ENCODE results near the gene EPHA2.

EPHA2 gene

DNA sequence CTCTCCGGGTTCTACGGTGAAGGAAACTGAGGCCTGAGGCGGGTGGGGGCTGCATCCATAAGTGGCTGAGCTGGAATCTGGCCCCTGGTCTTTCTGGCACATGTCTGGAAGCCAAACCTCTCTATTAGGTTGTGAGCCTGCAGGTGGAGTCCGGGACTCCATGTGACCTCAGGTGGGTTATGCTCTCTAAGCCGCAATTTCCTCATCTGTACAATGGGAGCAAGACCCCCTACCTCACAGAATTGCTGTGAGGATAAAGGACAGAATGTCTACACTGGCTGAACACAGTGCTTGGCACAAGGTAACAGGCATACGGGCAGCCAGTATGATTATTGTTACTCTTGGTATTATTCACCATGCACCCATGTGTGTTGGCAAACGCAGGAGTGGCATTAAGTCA is 6.7 kb downstream of the EPHA2 start:
- DNase-seq = no peak

- no peak for DNase-seq
Observed at GRCh38 chr1:16148329-16149092, 7.4 kb downstream of the EPHA2 start.

- DNase-seq = no peak
Observed at GRCh38 chr1:16147156-16147926, 8.5 kb downstream of the EPHA2 start.

DNA sequence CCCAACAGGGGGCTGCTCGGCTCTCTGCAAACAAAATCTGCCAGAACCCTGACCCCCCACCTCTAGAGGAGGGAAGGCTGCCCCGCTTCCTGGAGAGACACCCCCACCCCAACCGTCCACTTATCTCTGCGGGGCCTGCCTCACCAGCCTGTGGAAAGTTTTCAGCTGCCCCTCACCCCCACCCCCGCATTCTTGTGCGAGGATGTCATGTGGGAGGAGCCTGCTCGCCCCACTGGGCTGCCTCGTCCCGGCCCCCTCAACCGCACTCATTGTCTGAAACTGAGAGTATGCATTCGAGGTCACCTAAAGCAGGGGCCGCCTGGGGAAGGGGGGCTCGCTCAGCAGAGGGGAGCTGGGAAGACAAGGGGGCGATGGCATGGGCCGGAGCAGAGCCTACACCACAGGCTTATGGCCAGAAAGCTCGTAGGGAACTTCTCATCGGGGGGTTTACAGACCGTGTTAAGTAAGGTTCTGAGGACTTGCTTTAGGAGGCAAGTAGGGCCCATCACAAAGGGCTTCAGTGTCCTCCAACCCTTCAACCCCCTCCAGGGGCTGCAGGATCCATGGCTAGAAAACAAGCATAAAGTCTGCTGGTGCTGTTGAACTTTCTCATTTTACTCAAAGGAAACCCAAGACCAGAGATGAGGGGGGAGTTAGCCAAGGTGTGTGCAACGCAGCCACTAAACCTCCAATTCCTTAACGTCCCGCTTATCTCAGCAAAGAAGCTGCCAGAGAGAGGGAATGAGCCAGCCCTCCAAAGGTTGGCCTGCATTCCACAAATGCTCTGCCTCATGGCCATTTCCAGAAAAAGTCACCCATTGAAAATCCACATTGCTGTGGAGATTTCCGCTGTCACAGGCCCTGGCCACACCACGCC is 9.4 kb downstream of the EPHA2 start:
- no peak for DNase-seq

DNA sequence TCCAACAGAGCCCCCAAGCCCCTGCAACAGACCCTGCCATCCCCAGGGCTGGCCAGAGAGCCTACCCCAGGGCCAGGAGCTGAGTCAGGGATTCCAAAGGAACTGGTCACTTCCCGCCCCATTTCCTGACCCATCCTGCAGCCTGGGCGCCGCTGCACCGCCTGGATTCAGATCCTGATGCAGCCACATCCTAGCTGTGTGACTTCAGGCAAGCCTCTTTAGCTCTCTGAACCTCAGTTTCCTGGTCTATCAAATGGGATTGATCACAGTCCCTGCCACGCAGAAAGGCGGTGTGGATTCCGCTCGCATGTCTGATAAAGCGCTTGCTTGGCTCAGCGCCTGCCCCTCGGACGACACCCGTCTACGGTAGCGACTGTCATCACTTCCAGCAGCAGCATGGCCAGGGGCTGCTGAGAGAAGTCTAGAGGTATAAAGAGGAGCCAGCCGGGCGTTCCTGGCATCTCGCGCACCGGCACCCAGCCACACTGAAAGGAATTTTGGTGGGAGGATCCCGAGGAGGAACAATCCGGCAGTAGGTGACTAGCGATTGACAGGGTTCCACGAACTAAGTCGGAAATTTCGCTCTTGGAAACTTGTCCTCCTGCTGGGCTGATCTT is 10.1 kb downstream of the EPHA2 start:
- DNase-seq = no peak

- DNase-seq = no peak
Observed at GRCh38 chr1:16145030-16145661, 10.7 kb downstream of the EPHA2 start.

DNA sequence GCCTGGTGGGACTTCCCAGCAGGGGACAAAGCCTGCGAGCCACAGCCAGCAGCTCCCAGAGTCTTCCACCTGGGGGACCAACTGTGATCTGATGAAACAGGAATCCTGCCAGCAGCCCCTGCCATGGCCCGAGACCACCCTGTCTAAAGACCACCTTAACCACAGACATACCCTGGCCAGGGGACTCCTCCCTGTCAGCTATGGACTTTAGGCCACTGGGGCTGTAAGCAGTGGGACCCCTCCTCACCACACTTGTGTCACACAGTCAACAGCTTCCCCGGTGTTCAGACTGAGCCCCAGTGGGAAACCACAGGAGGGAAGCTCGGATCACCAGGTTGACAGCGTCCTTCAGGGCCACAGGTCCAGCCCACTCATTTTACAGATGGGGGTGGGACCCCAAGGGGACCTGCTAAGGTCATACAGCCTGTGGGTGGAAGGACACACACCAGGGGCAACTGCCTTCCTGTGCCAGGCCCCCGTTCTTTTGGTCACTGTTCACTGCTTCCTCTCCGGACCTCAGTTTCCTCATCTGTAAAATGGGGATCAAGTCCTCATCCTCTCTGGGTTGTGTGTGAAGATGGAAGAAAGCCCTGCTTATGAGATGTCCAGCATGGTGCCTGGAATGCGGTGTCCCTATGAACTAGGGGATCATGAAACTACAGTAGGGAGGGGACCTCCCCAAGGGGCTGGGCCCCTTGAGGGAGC is 11.4 kb downstream of the EPHA2 start:
- DNase-seq = no peak

- no peak for DNase-seq
Observed at GRCh38 chr1:16143566-16144324, 12.1 kb downstream of the EPHA2 start.

DNA sequence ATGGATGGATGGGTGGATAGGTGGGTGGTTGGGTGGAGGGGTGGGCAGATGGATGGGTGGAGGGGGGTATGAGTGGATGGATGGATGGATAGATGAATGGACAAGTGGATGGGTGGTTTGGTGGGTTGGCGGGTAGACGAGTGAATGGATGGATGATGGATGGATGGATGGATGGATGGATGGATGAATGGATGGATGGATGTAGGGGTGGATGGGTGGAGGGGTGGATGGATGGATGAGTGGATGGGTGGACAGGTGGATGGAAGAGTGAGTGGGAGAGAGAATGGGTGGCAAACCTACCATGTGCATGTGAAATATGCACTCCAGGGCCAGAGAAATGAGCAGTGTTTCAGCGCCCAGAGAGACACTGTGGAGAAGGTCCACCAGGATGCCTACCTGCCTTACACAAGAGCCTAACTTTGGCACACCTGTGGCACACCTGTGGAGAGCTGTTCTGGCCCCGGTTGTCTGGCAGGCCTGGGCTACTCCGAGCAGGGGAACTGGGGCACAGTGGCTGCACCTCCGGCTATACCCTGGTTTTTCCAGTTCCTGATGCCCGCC is 12.8 kb downstream of the EPHA2 start:
- no peak for DNase-seq

DNA sequence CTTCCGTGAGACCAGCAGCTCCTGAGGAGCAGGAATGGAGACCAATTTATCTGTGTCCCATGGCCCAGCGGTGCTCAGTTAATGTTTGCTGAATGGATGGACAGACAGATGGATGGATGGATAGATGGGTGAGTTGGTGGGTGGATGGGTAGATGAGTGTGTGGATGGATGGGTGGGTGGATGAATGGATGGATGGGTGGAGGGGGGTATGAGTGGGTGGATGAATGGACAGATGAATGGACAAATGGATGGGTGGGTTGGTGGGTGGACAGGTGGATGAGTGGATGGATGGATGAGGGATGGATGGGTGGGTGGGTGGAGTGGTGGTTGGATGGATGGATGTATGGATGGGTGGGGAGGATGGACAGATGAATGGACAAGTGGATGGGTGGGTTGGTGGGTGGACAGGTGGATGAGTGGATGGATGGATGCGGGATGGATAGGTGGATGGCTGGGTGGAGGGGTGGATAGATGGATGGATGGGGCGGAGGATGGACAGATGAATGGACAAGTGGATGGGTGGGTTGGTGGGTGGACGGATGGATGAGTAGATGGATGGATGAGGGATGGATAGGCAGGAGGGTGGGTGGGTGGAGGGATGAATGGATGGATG is 13.4 kb downstream of the EPHA2 start:
- DNase-seq = no peak

- DNase-seq = no peak
Observed at GRCh38 chr1:16141573-16142336, 14.1 kb downstream of the EPHA2 start.

GRCh38 chr1:16140068-16140596 is 15.7 kb downstream of the EPHA2 start:
- DNase-seq = no peak

DNA sequence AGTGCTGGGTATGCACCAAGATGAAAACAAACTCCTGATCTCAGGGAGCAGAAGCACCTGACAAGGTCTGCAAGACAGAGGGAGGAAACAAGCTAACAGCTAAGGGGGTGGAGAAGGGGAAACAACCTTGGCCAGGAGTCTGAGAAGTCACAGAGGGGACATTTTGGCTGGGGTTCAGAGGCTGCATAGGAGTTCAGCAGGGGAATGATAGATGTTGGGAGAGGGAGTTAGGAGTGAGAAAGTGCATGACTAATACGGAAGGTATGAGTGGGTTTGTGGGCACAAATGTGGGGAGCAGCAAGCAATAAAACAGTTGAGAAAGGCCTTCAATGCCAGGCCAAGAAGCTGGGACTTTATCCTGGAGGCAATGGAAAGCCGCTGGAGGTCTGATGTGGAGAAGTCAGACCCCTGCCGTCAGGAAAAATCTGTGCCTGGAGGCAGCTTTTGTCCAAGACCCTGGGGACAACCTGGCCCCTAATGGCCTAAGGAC is 16.4 kb downstream of the EPHA2 start:
- no peak for DNase-seq

- no peak for DNase-seq
Observed at GRCh38 chr1:16138772-16139221, 17.1 kb downstream of the EPHA2 start.

DNA sequence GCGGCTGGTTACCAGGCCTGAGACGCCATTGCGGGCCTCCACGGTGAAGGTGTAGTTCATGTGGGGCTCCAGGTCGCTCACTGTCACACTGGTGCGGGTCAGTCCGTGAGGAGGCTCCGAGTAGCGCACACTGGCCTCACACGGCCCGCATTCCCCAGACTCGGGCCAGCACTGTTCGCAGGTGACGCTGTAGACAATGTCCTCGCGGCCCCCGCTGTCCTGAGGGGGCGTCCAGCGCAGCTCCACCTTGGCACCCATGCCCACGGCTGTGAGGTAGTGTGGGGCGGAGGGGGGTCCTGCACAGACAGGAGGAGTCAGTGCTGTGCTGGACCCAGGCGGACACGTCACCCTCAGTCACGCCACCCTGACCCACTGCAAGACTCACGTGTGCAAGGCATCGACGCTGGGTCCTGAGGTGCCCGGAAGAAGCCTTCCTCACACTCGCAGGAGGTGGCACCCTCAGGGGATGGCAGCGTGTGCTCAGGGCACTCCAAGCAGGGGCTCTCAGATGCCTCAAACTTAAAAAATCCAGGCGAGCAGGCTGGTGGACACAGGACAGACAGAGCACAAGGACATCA is 17.9 kb downstream of the EPHA2 start:
- DNase-seq = no peak

DNA sequence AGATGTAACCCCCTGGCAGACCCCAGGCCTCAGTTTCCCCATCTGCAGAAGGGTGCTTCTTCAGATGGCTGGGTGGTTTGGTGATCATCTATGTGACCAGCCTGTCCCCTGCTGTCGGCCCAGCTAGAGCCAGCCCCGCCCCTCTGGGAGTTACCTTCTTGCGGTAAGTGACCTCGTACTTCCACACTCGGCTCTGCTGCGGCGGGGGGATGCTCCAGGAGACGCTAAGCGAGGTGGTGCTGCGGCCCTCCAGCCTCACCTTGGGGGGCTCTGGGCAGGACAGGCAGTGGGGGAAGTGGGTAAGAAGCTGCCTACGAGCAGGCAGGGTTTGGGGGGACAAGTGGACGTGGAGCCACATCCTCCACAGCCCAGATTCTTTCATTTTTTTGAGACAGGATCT is 20.4 kb downstream of the EPHA2 start:
- no peak for DNase-seq

- no peak for DNase-seq
Observed at GRCh38 chr1:16134906-16135305, 21.0 kb downstream of the EPHA2 start.

DNA sequence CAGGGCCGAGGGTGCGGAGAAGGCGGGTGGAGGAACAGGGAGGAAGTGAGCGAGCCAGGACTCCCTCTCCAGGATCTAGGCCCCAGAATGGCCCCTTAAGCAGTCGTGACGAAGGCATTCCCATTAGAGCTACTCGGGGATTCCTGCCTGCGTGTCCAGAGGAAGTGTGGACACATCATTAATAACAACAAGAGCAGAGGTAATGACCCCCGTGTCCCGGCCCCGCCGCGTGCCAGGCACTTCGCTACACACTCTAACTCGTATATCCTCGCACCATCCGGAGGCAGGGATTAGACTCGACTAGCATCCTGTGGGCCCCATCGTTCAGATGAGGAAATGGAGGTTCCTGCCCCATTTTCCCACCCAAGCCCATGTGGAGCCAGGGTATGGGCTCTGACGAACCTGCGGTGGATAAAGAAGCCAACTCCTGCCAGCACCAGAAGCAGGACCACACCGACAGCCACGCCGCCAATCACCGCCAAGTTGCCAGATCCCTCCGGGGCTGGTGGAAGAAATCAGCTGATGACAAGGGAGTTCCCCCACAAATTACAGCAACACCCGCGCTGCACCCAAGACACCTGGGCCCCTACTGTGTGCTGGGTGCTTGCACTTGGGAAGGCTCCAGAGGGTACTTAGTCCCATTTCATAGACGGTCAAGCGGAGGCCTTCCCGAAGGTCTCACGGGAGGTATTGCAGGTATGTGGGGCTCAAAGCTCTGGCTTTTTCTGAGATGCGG is 21.6 kb downstream of the EPHA2 start:
- DNase-seq = no peak

Data from NCI-H1436 treated with DMSO at 0.1 percent for 48 hours (cell line).